ENCODE results near the gene ZKSCAN3.
"Not testable (repeated sequence)": the region's sequence is repeated elsewhere in the genome, so short reads cannot be mapped to it uniquely, and the experiment has no call there.

Gene ZKSCAN3

DNA sequence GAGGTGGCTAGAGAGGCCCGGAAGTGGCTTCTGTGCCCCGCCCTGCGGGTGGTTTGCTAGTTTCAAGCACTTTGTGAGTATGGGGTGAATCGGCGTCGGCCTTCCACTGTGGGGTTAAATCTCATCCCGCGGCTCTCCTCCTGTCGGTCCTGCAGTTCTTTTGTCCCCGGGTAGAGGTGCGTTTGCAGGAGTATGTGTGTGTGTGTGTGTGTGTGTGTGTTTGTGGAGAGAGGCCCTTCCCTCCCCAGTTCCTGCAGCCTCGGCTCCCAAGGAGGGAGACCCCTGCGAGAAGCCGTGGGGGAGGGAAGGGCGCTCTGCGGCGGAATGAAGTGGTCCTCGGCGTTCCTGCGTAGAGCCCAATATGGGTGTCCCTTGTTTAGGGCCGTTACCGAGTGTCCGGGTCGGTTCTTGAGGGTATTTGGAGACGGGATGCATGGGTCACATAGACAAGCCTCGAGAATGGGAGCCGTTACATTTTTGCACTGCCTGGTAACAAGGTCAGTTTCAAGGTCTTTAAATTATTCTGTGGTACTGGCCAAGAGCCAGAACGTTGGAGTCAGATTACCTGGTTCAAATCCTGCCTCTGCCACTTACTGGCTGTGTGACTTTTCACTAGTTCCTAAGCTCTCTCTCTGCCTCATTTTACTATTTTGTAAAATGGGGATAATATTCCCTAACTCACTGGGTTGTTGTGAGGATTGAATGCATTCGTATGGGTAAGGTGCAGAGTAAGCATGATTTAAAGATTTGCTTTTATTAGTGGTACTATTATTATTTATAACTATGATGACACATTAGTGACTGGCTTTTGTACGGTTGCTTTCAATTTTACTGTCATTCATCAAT lies at the start of gene ZKSCAN3:
Gene ZKSCAN3, plus strand, starts transcription at position 56 of the 846 bp plus-strand sequence. CDS start 9,640 bp downstream, outside the sequence.
- peak; percentile 60 for DNase-seq (ENCODE audit: low spot score)

DNA sequence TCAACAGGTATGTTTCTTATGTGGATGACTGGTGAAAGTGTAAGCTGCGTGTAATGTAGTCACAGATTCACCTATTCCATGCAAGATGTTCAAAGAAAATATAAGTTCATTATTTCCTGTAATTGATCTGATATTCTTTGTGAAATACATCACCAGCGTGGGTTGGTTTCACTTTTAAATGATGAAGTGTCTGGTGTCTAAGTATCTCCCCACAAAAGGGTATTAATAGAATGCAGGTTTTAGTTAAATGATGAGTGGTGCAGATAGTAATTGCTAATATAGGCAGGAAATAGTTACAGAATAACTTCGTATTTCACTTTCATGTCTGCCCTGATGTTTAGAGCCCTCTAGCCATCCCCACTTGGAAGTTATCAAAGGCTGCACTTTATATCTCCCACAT lies 46.2 kb upstream of the ZKSCAN3 start:
- DNase-seq (ENCODE audit: low spot score), result no peak

DNA sequence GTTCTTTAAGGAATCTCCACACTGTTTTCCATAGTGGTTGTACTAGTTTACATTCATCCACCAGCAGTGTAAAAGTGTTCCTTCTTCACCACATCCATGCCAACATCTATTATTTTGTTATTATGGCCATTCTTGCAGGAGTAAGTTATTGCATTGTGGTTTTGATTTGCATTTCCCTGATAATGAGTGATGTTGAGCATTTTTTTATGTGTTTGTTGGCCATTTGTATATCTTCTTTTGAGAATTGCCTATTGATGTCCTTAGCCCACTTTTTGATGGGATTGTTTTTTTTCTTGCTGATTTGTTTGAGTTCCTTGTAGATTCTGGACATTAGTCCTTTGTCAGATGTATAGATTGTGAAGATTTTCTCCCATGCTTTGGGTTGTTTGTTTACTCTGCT lies 43.4 kb upstream of the ZKSCAN3 start:
- DNase-seq (ENCODE audit: low spot score), result not testable (repeated sequence)

DNA sequence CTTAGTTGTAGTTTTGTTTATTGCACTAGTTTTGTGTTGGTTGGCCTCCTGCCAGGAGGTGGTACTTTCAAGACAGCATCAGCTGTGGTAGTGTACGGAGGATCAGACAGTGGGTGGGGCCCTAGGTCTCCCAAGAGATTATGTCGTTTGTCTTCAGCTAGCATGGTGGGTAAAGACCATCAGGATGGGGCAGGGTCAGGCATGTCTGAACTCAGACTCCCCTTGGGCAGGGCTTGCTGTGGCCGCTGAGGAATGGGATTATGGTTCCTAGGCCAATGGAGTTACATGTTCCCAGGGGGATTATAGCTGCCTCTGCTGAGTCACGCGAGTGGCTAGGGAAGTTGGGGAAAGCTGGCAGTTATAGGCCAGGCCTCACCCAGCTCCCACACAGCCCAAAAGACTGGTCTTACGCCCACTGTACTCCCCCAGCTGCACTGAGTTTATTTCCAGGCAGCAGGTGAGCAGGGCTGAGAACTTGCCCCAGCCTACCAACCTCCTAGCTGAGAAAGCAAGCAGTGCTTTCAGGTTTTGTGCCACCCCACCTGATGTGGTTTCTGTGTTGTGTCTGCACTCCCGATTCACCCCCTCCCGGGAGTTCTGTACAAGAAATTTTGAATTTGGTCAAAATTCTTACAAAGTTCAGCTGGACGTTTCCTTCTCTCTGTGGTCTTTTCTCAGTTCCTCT lies 38.5 kb upstream of the ZKSCAN3 start:
- no peak for DNase-seq (ENCODE audit: low spot score)

DNA sequence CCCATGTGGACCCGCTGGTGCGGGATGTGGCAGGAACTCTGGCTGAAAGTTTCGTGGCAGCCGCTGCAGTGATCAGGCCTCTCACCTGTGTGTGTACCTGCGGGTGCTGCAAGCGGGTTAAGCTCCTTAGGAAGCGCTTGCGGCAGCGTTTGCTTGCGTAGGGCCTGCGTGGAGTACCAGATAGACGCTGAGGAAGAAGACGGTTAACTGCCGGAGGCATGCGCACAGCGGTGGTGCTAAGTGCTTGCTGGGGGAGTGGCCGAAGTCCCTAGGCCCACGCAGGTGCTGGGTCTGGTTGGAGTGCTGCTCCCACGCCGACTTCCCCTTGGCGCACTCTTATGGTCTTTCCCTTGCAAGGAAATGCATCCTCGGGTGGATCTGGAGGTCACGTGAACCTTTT lies 36.8 kb upstream of the ZKSCAN3 start:
- DNase-seq (ENCODE audit: low spot score), result no peak

DNA sequence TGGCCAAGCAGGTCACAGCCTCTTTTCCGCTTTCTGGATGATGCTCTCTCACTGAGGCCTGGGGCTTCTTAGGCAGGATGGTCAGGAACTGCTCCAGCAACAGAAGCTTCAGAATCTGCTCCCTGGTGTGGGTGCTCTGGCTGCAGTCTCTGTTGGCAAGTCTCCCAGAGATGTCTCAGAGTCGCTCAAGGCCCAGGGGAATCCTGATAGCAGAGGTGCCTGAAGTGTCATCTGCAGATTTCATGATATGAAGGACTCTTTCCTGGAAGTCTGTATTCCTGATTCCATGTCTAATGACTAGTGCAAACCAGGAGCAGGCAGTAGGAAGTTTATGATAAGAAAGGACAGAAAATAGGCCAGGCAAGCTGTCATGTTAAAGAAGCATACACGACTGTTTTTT lies 34.1 kb upstream of the ZKSCAN3 start:
- no peak for DNase-seq (ENCODE audit: low spot score)

DNA sequence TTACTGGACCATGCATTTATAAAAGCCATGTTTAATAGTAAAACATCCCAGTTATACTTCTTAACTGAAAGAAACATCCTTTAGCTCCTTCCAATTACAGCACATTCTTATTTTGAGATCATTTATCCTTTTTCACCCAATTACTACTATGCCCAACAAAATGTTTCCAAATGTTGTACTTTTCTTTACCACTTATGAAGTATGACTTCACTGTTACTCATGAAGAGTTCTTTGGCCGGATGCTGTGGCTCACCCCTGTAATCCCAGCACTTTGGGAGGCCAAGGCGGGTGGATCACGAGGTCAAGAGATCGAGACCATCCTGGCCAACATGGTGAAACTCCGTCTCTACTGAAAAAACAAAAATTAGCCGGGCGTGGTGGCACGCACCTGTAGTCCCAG lies 31.9 kb upstream of the ZKSCAN3 start:
- DNase-seq (ENCODE audit: low spot score), result not testable (repeated sequence)

DNA sequence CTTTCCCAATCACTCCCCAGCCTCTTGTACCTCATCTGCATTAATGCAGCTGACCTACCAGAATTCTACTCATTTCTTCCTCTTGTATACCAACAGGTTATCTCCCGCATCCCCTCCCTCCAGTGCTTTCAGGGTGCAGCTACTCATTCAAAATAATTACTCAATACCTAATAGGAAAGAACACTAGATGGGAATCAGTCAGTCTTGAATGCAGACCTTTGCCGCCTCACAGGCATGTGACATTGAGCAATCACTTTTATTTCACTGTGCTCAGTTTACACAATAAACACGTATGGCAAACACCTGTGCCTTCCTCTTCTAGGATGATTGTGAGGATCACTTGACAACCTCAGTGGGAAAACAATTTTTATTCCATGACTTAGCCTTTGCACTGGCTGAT lies 27.1 kb upstream of the ZKSCAN3 start:
- DNase-seq (ENCODE audit: low spot score), result no peak

DNA sequence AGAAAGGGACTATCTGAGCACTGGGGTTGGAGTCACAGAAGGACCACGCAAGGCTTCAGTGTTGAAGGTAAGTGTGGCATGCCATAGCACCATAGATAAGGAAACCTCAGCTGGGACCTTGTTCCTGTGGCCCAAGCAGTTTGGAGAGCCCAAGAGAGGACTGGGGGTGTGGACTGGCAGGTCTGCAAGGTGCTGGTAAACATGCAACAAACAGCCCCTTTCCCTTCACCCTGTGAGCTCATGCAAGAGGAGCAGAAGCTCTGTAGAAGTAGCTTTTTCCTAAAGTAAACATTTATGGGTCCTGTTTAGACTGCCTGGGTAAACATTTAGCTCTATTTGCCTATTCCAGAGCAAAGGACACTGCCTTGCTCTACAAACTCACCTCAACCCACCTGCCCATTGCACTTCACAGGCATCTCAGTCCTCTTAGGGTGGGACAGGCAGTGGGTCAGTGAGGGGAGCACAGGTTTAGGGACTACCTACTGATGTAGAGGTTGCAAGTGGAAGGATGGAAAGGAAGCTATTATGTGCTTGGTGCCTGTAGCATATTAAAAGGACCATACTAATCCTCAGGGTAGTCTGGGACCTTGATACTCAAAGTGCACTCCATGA lies 25.8 kb upstream of the ZKSCAN3 start:
- no peak for DNase-seq (ENCODE audit: low spot score)

DNA sequence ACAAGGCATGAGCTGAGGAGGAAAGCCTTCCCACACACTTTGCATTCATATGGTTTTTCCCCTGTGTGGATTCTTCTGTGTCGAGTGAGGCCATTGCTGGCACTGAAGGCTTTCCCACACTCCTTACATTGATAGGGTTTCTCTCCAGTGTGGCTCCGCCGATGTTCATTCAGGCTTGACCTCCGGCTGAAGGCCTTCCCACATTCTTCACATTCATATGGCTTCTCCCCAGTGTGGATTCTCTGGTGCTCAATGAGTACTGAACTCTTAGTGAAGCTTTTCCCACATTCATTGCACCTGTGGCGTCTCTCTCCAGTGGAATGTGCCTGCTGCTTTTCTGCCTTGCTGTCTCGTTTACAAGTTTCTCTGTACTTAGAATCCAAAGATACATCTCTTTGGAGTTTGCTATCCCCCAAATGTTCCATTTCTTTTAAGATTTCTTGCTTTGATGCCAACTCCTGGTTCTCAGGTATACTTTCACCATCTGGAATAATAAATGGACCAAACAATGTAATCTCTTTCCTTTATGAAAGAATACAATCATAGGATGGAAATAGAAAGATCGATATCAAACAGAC lies 23.3 kb upstream of the ZKSCAN3 start:
- no peak for DNase-seq (ENCODE audit: low spot score)

DNA sequence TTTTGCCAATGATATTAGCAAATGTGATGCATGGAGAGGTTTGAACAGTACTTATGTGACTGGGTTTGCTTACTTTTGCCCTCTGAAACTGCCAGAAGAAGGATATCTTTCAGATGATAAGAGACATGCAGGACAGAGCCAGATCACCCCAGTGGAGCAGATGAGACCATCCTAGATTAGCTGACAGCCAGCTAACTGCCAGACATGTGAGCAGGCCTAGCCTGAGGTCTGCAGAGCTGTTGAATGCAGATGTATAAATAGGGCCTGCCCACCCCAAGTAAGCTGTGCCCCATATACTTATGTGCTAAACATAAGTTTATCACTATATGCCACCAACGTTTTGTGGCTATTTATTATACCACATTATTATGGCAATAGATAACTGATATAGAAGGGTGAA lies 19.7 kb upstream of the ZKSCAN3 start:
- DNase-seq (ENCODE audit: low spot score), result no peak

DNA sequence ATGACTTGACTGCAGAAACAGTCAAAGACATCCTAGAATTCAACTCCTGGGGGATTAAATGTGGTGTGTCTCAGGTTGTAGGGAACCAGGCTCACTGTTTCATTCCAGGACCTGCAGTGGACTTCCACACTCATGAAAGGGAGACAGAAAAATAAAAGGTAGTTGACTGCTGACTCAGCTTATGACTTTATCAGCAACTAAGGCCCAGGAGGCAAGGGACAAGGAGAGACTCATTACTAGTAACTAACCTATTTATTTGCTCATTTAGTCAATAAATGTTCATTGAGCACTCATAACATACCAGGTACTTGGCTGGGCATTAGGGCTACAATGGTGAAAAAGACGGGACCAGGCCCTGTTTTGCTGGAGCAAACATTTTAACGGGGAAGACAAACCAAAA lies 16.7 kb upstream of the ZKSCAN3 start:
- DNase-seq (ENCODE audit: low spot score), result no peak

DNA sequence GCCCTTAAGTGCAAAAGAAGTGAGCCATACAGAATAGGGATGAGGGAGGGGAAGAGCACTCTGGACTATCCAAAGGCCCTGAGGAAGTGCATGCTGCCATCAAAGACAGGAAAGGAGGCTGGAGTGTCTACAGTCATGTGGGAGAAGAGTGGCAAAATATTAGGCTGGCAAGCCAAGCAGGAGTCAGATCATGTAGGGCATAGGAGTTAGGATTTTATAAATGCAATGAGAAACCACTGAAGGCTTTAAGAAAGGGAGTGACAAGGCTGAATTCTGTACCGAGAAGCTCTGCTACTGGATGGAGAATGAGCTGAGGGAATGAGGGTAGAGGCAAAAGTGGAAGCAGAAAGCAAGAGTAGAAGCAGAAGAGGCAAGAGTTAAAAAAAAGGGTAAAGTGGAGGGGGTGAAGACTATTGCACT lies 16.1 kb upstream of the ZKSCAN3 start:
- DNase-seq (ENCODE audit: low spot score), result no peak

DNA sequence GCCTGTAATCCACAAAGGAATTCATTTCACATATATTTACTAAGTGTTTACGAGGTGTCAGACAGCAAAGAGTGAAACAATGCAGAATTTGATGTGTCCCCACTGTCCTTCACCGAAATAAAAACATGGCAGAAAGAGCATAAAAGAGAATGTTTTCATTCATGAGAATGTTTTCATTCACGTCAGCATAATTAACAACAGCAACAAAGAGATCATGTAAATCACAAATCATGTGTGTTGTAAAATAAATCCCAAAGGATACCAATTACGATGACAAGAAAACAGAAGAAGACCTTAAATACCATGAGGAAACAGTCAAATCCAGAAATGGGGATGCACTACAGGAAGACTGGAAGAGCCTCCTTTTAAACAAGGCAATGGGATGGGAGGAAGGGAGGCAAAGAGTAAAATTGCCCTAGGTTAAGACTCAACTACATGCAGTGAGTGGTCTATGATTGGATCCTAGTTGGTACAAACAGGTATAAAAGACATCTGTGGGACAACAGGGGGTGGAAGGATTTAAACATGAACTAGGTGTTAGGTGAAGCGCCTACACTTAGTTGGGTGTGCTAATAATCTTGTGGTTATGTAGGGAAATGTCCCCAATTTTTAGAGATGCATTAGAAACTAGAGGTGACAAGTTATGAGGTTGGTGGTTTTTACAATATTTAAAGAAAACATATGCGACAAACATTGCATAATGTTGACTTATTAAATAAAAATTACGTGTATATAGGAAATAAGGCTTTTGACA lies 15.3 kb upstream of the ZKSCAN3 start:
- DNase-seq (ENCODE audit: low spot score), result no peak

DNA sequence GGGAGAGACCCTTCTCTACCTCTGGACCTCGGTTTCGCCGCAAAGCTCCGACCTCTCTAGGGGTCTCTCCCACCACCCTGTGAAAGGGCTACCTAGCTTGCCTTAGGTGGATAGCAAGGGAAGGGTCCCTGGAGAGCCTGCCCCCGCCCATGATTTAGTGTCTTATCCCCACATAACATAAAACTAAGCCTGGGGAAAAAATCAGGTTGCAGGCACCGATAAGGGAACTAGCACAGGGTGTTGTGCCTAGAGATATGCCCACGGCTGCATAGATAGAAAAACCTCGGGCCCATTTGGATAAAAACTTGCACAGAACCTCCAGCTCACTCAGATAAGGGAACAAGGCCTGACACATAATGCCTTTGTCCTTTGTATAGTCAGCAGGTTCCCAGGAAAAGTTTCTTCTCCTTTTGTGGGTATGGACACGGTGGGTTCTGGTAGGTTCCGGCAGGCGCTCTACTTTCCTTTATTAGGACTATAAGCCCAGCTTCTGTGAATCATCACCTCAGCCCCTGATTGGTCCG lies 14.6 kb upstream of the ZKSCAN3 start:
- no peak for DNase-seq (ENCODE audit: low spot score)

DNA sequence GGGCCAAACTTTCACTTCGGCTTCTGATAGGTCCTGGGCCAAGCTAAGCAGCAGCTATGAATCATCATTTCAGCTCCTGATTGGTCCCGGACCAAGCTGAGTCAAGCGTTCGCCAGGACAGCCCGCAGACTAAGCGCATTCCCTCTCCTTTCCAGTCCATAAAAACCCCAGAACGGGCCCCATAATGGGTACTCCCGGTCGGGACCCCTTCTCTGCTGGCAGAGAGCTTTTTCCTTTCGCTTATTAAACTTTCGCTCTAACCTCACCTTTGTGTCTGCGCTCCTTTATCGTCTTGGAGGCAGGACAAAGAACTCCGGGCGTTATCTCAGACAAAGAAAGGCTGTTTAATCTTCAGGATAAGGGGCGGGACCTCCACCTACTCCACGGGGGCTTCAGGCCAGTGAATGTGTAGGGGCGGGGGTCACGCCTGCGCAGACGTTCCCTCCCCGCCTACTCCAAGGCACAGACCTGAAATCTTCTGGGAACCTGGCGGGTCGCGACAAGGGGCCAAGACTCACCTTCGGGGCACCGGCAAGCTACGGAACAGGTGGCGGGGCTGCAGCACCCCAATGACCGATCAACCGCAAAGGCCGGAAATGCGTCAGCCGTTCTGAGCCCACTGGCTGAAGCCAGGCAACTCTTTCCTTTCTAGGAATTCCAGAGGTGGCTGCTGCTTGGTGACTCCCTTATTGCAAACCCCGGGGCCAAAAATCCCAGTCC lies 14.0 kb upstream of the ZKSCAN3 start, which contains the start of gene ZSCAN31:
Gene ZSCAN31, minus strand, starts transcription at position 585 of the 720 bp plus-strand sequence. CDS start 6,465 bp downstream, outside the sequence.
- peak; percentile 21 for DNase-seq (ENCODE audit: low spot score)

DNA sequence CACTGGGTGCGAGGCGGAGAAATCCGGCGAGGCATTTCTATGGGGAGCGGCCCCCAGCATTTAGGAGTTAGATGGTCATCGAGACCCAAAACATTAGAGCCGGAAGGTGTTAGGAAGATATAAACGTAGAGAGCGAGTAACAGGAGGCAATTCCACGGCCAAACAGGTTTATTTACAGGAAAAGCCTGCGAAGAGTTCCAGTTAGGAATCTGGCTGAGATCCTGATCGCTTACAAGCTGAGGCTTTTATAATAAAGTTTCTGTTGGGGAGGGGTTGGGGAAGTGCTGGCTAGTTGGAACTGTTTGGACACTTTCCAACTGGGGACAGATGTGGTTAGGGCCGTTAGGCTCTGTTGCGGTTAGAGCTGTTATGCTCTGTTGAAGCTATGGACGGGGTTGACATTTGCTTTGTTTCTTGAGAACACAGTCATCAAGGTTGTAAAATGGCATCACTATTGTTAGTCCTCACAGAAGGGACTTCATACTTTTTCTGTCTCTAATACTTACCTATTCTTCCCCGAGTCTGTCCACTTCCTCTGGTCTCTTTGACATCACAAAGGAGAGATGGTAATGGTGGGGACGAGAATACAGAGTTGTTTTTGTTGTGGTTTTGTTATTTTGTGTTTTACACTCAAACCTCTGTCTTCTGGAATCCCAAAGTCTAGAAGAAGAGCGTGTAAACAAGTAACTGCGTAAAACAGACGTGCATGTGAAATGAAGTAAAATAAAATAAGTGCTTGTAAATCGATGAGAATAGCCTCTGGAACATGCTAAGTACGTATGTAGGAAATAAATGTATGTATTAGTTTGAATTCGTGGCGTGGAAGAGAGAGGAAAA lies 13.2 kb upstream of the ZKSCAN3 start:
- no peak for DNase-seq (ENCODE audit: low spot score)

DNA sequence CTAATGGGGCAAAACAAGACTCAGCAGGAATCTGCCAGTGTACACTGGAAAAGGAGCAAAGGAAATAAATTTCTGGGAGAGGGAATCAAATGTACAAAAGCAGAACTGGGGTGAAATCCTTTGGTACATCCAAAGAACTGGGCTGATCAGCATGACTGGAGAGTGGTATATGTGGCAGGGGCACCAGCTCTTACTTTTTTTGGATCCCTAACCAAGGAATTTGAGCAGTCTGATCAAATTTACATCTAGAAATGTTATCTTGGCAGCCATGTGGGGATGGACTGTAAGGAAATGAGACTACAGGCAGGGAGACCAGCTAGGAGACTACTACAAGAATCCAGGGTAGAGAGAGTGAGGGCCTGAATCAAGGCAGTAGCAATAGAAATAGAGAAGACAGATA lies 12.6 kb upstream of the ZKSCAN3 start:
- DNase-seq (ENCODE audit: low spot score), result no peak

DNA sequence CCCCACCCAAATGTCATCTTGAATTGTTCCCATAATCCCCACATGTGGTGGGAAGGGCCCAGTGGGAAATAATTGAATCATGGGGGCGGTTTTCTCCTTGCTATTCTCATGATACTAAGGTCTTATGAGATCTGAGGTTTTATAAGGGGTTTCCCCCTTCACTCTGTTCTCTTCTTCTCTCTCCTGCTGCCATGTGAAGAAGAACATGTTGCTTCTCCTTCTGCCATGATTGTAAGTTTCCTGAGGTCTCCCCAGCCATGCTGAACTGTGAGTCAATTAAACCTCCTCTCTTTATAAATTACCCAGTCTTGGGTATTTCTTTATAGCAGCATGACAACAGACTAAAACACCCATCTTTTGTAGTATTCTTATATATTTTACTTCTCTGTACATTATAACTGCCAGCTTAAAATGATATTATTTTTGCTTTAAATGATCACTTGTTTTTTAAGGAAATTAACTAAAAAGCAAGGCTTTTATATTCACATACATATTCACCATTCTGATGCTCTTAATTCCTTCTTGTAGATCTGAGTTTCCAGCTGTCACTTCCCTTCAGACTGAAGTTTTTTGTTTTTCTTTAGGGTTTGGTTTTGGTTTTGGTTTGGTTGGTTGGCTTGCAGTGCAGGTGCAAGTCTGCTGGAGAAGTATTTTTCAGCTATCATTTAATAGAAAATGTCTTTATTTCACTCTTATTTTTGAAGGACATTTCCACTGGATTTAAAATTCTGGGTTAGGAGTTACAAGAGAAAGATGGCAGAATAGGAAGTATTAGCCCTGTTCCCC lies 9.2 kb upstream of the ZKSCAN3 start:
- DNase-seq (ENCODE audit: low spot score), result no peak

Data from HuH-7 (cell line).